T-helper 1 cell (primary cell): ENCODE results near the gene PRR15.

Experiments
- DNase-seq, 5 donors: peaks; one replicate each; pipeline ENCODE4 v3.0.0-alpha.2; 2012 to 2020

PRR15 gene

GRCh38 chr7:29611941-29612544 is 48.4 kb downstream of the PRR15 start:
- DNase-seq = no peak

- no peak for DNase-seq
Observed at GRCh38 chr7:29612596-29612995, 49.0 kb downstream of the PRR15 start.

GRCh38 chr7:29613100-29613499 is 49.5 kb downstream of the PRR15 start:
- no peak for DNase-seq

GRCh38 chr7:29614229-29614628 is 50.6 kb downstream of the PRR15 start:
- no peak for DNase-seq
